Gastroesophageal sphincter (tissue), 3 donors: ENCODE measurements around the gene SLC9A3.

ENCODE experiments used
- EP300 ChIP-seq: sonication (generic); formaldehyde crosslinking; IDR thresholded peaks from one replicate; pipeline ENCODE4 v1.6.1; 2017; ENCODE audit warnings: antibody characterized with exemption, mild to moderate bottlenecking
- POLR2A ChIP-seq, 2 donors: fragments of 450-650 bp; IDR thresholded peaks; one replicate each; pipeline ENCODE4 v1.6.1; 2017; ENCODE audit warnings: antibody characterized with exemption in 2 of 2, mild to moderate bottlenecking in 2 of 2, moderate library complexity in 1 of 2
- POLR2AphosphoS5 ChIP-seq: sonication (generic); formaldehyde crosslinking; IDR thresholded peaks from one replicate; pipeline ENCODE4 v1.6.1; 2017; ENCODE audit warnings: antibody characterized with exemption
- TF ChIP-seq, protein P1 (sequence below), 4 experiments: fragments of 200-600 bp in 2 of 4; fragments of 450-650 bp in 2 of 4; sonication (generic) in 1 of 4; IDR thresholded peaks; one replicate each; pipeline ENCODE4 v1.5.1; 2017 to 2019; ENCODE audit warnings: antibody characterized with exemption in 4 of 4, mild to moderate bottlenecking in 2 of 4, moderate library complexity in 2 of 4

DNA sequence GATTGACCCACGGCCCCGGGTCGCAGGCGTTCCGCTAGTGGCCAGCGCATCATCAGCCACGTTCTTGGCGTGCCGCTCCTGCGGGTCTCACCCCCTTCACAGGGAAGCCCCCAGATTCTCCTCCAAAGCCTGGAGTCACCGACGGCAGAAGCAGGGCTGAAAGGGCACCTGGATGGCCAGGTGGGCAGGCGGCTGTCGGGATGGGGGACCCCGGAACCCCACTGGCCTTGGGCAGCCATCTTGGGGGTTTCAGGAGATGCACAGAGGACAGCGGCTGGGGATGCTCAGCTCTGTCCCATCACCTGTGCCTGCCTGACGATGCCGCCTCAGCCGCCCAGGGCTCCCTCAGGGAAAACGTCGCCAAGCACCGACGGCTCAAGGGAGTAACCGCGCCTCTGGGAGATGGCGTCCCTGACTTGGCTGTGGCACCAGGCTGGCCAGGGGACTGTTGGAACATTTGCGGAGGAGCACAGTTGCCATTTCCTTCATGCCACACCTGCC is 14.1 kb upstream of the SLC9A3 start:
- TF ChIP-seq, protein P1, sequence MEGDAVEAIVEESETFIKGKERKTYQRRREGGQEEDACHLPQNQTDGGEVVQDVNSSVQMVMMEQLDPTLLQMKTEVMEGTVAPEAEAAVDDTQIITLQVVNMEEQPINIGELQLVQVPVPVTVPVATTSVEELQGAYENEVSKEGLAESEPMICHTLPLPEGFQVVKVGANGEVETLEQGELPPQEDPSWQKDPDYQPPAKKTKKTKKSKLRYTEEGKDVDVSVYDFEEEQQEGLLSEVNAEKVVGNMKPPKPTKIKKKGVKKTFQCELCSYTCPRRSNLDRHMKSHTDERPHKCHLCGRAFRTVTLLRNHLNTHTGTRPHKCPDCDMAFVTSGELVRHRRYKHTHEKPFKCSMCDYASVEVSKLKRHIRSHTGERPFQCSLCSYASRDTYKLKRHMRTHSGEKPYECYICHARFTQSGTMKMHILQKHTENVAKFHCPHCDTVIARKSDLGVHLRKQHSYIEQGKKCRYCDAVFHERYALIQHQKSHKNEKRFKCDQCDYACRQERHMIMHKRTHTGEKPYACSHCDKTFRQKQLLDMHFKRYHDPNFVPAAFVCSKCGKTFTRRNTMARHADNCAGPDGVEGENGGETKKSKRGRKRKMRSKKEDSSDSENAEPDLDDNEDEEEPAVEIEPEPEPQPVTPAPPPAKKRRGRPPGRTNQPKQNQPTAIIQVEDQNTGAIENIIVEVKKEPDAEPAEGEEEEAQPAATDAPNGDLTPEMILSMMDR (IDR thresholded peaks at IDR 0.05), result no peak
- TF ChIP-seq POLR2A (IDR thresholded peaks at IDR 0.05) (no peak), POLR2AphosphoS5 (no peak), EP300 (no peak)
